IPS-15b (cell line): ENCODE results near the gene STAT5B.
"Not testable (repeated sequence)": the region's sequence is repeated elsewhere in the genome, so short reads cannot be mapped to it uniquely, and the experiment has no call there.

Experiments
- H3K27me3 ChIP-seq: one replicate; pipeline ENCODE4 v1.6.1; 2013; ENCODE audit warnings: low read length; ENCODE audit not compliant: control insufficient read depth, insufficient read depth
- H3K36me3 ChIP-seq: one replicate; pipeline ENCODE4 v1.6.1; 2013; ENCODE audit warnings: low read length; ENCODE audit not compliant: control insufficient read depth, insufficient read depth
- H3K4me1 ChIP-seq: one replicate; pipeline ENCODE4 v1.6.1; 2013; ENCODE audit warnings: mild to moderate bottlenecking, low read length; ENCODE audit not compliant: control insufficient read depth, insufficient read depth
- H3K4me3 ChIP-seq: one replicate; pipeline ENCODE4 v1.5.1; 2013; ENCODE audit warnings: low read depth, low read length
- H3K9ac ChIP-seq: one replicate; pipeline ENCODE4 v1.6.1; 2013; ENCODE audit warnings: low read depth, mild to moderate bottlenecking, low read length
- H3K9me3 ChIP-seq: one replicate; pipeline ENCODE4 v1.6.1; 2013; ENCODE audit warnings: mild to moderate bottlenecking, low read length; ENCODE audit not compliant: control insufficient read depth, insufficient read depth

STAT5B gene

GRCh38 chr17:42233994-42234393, 42.2 kb downstream of the STAT5B start:
- Histone ChIP-seq H3K9ac (no peak overlapping the region), H3K36me3 (no peaks in the 10 kb centered on the region), H3K4me1 (no peaks in the 10 kb centered on the region), H3K9me3 (no peaks in the 10 kb centered on the region), H3K27me3 (no peaks in the 10 kb centered on the region), H3K4me3 (no peak overlapping the region)

GRCh38 chr17:42233156-42233555, 43.0 kb downstream of the STAT5B start:
- H3K4me1 ChIP-seq, result no peaks in the 10 kb centered on the region
- no peaks in the 10 kb centered on the region for H3K9me3 ChIP-seq
- H3K9ac ChIP-seq, result no peak overlapping the region
- no peaks in the 10 kb centered on the region for H3K27me3 ChIP-seq
- no peak overlapping the region for H3K4me3 ChIP-seq
- H3K36me3 ChIP-seq, result no peaks in the 10 kb centered on the region

DNA sequence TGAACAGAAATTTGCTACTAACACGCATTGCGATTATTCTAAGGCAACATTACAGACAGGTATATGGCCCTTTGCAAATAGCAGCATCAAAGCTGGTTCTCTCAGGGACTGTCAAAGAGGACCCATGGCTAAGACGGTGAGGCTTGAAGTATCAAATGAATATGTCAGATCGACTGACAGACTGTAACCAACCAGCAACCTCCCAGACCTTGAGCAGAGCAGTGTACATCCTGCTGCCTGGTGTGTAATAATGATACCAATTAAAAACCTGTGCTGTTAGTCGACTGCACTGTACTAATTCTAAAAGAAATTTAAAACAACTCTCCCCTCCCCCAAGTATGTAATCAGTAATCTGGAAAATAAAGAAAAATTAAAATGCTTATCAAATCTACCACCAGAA, 46.0 kb downstream of the STAT5B start:
- H3K36me3 ChIP-seq, result no peaks in the 10 kb centered on the region

GRCh38 chr17:42227849-42228700, 48.1 kb downstream of the STAT5B start:
- Histone ChIP-seq H3K36me3 (peaks cover 4% of the 10 kb centered on the region), H3K9ac (no peak overlapping the region), H3K4me1 (no peaks in the 10 kb centered on the region), H3K9me3 (no peaks in the 10 kb centered on the region), H3K27me3 (no peaks in the 10 kb centered on the region), H3K4me3 (no peak overlapping the region)

More for the DNA sequence above, 46.0 kb downstream of the STAT5B start:
- Histone ChIP-seq H3K9me3 (no peaks in the 10 kb centered on the region), H3K9ac (no peak overlapping the region), H3K4me3 (no peak overlapping the region), H3K4me1 (no peaks in the 10 kb centered on the region), H3K27me3 (no peaks in the 10 kb centered on the region)

DNA sequence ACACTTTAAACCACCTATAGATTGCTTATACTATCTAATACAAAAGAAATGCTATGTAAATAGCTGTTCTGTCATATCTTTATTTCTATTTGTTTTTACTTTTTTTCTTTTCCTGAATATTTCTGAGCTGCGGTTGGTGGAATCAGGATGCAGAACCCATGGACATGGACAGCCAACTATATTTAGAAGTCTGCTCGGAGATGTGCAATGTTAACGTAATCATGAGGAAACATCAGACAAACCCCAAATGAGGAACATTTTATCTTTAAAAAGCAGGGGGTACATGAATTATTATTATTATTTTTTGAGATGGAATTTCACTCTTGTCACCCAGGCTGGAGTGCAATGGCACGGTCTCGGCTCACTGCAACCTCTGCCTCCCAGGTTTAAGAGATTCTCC, 50.5 kb downstream of the STAT5B start:
- Histone ChIP-seq H3K9me3 (no peaks in the 10 kb centered on the region), H3K4me1 (no peaks in the 10 kb centered on the region), H3K9ac (no peak overlapping the region), H3K4me3 (no peak overlapping the region), H3K36me3 (peaks cover 9% of the 10 kb centered on the region), H3K27me3 (no peaks in the 10 kb centered on the region)

DNA sequence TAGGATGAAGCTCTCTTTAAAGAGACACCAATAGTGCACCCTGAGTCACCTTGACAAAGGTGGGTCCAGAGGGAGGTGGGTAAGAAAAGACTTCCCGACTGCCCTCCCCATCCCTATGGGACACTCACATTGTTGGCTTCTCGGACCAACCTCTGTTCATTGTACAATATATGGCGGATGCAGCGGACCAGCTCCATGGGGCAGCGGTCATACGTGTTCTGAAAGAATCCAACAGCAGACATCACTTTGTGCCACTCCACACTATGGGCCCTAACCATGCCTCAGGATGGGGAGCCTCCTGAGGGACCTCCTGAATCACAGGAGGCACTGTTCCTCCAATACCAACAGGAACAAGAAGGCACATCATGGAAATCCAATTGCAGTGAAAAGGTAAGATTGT, 51.5 kb downstream of the STAT5B start:
- Histone ChIP-seq H3K27me3 (no peaks in the 10 kb centered on the region), H3K36me3 (peaks cover 9% of the 10 kb centered on the region), H3K9ac (no peak overlapping the region), H3K9me3 (no peaks in the 10 kb centered on the region), H3K4me3 (no peak overlapping the region), H3K4me1 (no peaks in the 10 kb centered on the region)

DNA sequence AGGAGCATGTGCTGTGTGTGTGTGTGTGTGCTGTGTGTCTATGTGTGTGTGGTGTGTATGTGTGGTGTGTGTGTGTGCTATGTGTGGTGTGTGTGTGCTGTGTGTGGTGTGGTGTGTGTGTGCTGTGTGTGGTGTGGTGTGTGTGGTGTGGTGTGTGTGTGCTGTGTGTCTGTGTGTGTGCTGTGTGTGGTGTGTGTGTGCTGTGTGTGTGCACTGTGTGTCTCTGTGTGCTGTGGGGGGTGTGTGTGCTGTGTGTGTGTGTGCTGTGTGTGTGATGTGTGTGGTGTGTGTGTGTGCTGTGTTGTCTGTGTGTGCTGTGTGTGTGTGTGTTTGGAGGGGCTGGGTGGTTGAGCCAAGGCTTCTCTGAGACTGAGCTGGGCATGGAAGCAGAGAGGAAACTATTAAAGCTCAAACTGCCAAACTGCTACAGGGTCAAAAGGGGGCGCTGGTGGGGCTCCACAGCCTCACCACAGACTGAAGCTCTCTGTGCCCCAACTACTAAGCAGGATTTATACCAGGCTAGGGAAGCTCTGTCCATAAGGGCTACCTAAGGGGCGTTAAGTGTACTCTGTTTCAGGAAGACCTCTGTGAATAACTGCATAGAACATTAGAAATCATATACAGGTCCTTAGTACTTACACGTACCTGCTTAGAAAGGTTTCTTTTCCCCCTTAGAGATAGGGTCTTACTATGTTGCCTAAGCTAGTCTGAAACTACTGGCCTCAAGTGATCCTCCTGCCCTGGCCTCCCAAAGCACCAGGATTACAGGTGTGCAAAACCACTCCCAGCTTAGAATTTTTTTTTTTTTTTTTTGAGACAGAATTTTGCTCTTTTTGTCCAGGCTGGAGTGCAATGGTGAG, 54.1 kb downstream of the STAT5B start:
- Histone ChIP-seq H3K9ac (no peak overlapping the region), H3K36me3 (peaks cover 22% of the 10 kb centered on the region), H3K4me1 (no peaks in the 10 kb centered on the region), H3K4me3 (no peak overlapping the region), H3K9me3 (no peaks in the 10 kb centered on the region), H3K27me3 (no peaks in the 10 kb centered on the region)

- not testable (repeated sequence) for H3K4me3 ChIP-seq, H3K27me3 ChIP-seq, H3K9ac ChIP-seq, H3K9me3 ChIP-seq, H3K4me1 ChIP-seq
- peaks cover 25% of the 10 kb centered on the region for H3K36me3 ChIP-seq
Measured at GRCh38 chr17:42219280-42219679, 56.9 kb downstream of the STAT5B start.

DNA sequence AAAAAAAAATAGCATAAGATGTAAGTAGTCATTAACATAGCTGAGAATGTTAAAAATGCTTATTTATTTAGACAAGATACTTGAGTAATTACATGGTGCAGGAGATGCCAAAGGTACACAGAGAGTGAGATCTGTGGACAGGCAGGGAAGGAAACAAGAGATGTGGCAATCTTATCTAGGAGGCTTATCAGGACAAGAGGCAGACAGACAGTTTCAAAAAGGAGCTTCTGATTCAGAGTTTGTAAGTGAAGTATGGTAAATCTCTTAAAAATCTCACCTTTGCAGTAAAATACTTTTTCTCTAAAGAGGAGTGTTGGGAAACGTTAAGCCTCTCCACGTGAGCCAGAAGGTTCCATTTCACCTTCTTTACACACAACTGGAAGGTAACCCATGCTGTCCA, 62.0 kb downstream of the STAT5B start:
- no peak overlapping the region for H3K4me3 ChIP-seq
- no peaks in the 10 kb centered on the region for H3K9me3 ChIP-seq
- H3K27me3 ChIP-seq, result no peaks in the 10 kb centered on the region
- no peak overlapping the region for H3K9ac ChIP-seq
- H3K4me1 ChIP-seq, result no peaks in the 10 kb centered on the region
- peaks cover 27% of the 10 kb centered on the region for H3K36me3 ChIP-seq

DNA sequence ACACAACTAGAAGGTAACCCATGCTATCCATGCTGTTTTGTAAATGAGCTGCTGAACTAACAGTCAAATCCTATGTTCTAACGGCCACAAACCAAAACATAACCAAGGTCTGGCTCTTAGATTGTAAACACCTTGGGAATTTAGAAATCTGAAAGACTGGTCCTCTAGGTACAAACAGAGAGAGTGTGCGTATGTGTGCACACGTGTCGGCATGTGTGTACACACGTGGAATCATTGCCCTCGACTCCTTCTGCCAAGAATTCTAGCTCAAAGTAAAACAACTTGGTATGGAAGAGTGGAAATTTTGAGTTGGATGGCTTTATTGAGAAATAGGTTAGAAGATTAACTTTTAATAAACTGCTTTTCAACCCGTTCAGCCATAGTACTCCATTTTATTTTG, 63.8 kb downstream of the STAT5B start:
- no peaks in the 10 kb centered on the region for H3K4me1 ChIP-seq
- H3K9ac ChIP-seq, result no peak overlapping the region
- peaks cover 21% of the 10 kb centered on the region for H3K36me3 ChIP-seq
- H3K4me3 ChIP-seq, result no peak overlapping the region
- H3K27me3 ChIP-seq, result no peaks in the 10 kb centered on the region
- H3K9me3 ChIP-seq, result no peaks in the 10 kb centered on the region

DNA sequence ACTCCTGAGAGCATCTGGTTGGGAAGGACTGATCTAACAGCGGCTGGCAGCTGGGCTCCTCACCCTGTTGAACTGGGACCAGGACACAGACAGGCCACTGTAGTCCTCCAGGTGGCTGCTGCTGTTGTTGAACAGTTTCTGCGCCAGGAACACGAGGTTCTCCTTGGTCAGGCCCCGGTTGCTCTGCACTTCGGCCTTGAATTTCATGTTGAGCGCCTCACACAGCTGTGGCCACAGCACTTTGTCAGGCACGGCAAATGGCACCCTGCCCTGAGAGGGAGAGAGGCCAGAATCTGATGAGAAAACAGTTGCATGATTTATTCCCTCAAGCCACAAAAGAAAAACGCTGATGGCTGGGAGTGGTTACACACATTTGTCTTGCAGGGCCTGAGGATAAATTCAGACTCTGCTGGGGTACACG, 64.3 kb downstream of the STAT5B start:
- peaks cover 16% of the 10 kb centered on the region for H3K36me3 ChIP-seq
- not testable (repeated sequence) for H3K9me3 ChIP-seq, H3K9ac ChIP-seq

DNA sequence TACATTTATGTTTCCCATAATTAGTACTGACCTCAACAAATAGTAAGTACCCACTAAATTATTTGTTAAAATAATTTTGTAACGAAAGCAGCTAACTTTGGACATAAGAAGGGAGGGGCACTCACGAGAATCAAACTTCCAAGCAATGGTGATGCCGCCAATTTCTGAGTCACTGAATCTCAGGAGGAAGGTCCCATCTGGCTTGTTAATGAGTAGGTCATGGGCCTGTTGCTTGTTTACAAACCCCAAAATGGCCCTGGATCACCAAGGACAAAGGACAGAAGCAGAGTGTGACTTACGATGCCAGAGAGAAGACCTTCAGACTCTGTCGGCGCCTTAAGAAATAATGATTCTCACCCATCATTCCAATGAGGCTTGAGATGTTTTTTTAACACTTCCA, 66.1 kb downstream of the STAT5B start:
- Histone ChIP-seq H3K4me3 (no peak overlapping the region), H3K36me3 (peaks cover 13% of the 10 kb centered on the region), H3K27me3 (no peaks in the 10 kb centered on the region), H3K9ac (no peak overlapping the region), H3K9me3 (no peaks in the 10 kb centered on the region), H3K4me1 (no peaks in the 10 kb centered on the region)

More for the DNA sequence above, 64.3 kb downstream of the STAT5B start:
- H3K4me3 ChIP-seq, H3K4me1 ChIP-seq, H3K27me3 ChIP-seq: not testable (repeated sequence)
